GM20431 (cell line): ENCODE measurements around the gene GAPDHS.

ENCODE experiments used
- in situ Hi-C: fragments of 300-500 bp; cut with MseI, MboI; formaldehyde crosslinking; loops from one replicate; pipeline ENCODE4 v1.15.0; 2020; ENCODE audit warnings: low sequenced_read_pairs; ENCODE audit not compliant: unreplicated experiment

The GAPDHS gene

GRCh38 chr19:35533822-35534392, 651 bp downstream of the GAPDHS start:
- in situ Hi-C loops = no loop called here

GRCh38 chr19:35534803-35535480, 1.7 kb downstream of the GAPDHS start:
- in situ Hi-C loops = no loop called here

- in situ Hi-C loops = no loop called here
These were observed 6.1 kb downstream of the GAPDHS start for GRCh38 chr19:35539314-35539713.

- in situ Hi-C loops = no loop called here
These were observed 6.6 kb downstream of the GAPDHS start for GRCh38 chr19:35539850-35540249.

- in situ Hi-C loops = no loop called here
These were observed 7.2 kb downstream of the GAPDHS start for GRCh38 chr19:35540356-35540927.

- in situ Hi-C loops = no loop called here
These were observed 9.0 kb downstream of the GAPDHS start for GRCh38 chr19:35542209-35542608.

- in situ Hi-C loops = no loop called here
These were observed 10.2 kb downstream of the GAPDHS start for GRCh38 chr19:35543280-35544109.

- in situ Hi-C loops = no loop called here
These were observed 11.0 kb downstream of the GAPDHS start for GRCh38 chr19:35544110-35544802.

GRCh38 chr19:35545001-35545854, 12.0 kb downstream of the GAPDHS start, which contains the start of gene TMEM147:
TSS of gene TMEM147 (plus strand) at chr19:35545626. CDS start at chr19:35545740, 114 bp downstream.
- in situ Hi-C loops = no loop called here

GRCh38 chr19:35545855-35546381, 12.7 kb downstream of the GAPDHS start:
- in situ Hi-C loops = no loop called here

- in situ Hi-C loops = no loop called here
These were observed 13.3 kb downstream of the GAPDHS start for GRCh38 chr19:35546532-35546931.

- in situ Hi-C loops = no loop called here
These were observed 16.0 kb downstream of the GAPDHS start for GRCh38 chr19:35549174-35549788.

GRCh38 chr19:35549879-35550523, 16.7 kb downstream of the GAPDHS start:
- in situ Hi-C loops = no loop called here

- in situ Hi-C loops = no loop called here
These were observed 18.0 kb downstream of the GAPDHS start for GRCh38 chr19:35551091-35551810.

GRCh38 chr19:35552534-35553384, 19.5 kb downstream of the GAPDHS start:
- in situ Hi-C loops = no loop called here

GRCh38 chr19:35553385-35554000, 20.2 kb downstream of the GAPDHS start:
- in situ Hi-C loops = no loop called here
